Mammary epithelial cell (primary cell): ENCODE results near the gene SPSB3.

Source experiments
- CTCF ChIP-seq, 2 donors: IDR thresholded peaks in 1 of 2; conservative IDR thresholded peaks in 1 of 2; 2 replicates each; pipeline ENCODE4 v1.5.1; 2011 to 2012; ENCODE audit warnings: inconsistent platforms in 2 of 2, low read length in 2 of 2, mild to moderate bottlenecking in 2 of 2, control low read depth in 1 of 2, low read depth in 1 of 2; ENCODE audit not compliant: insufficient read depth in 1 of 2; ENCODE audit errors: extremely low read depth in 1 of 2
- EZH2 ChIP-seq: IDR thresholded peaks from 2 replicates; pipeline ENCODE4 v1.6.1; 2012; ENCODE audit warnings: low read length, inconsistent platforms, borderline replicate concordance

- TF ChIP-seq EZH2 (no peak), CTCF (conservative IDR thresholded peaks at IDR 0.05 in 1 of 2, IDR thresholded peaks at IDR 0.05 in 1 of 2; ENCODE audit: extremely low read depth in 1 of 2, insufficient read depth in 1 of 2, low read depth in 1 of 2, low read length in 2 of 2) (no peak)
These were observed 23.4 kb downstream of the SPSB3 start for GRCh38 chr16:1758923-1759322.
